Upper lobe of left lung (tissue), 6 donors: ENCODE results near the gene SMIM10. TPM values are rescaled to one million over a fixed set of nuclear protein-coding genes. Genes with fewer than 3 reads are reported as not detected.
"Not testable (repeated sequence)": the region's sequence is repeated elsewhere in the genome, so short reads cannot be mapped to it uniquely, and the experiment has no call there.

ENCODE experiments used
- ATAC-seq, 2 donors: fragments of 200-7000 bp; cut with Tn5 transposase; one replicate each; pipeline ENCODE4 v1.9.1; 2022; ENCODE audit warnings: mild to moderate bottlenecking in 2 of 2, moderate library complexity in 2 of 2; ENCODE audit not compliant: low FRiP score in 2 of 2
- DNase-seq, 2 donors: peaks; one replicate each; pipeline ENCODE4 v3.0.0-alpha.2; 2019 to 2020
- H3K27ac ChIP-seq, 4 donors: fragments of 200-600 bp; sonication (generic); one replicate each; pipeline ENCODE4 v1.5.1; 2016 to 2019
- H3K27me3 ChIP-seq, 4 donors: fragments of 200-600 bp; sonication (generic); one replicate each; pipeline ENCODE4 v1.5.1; 2017 to 2019
- H3K36me3 ChIP-seq, 4 donors: fragments of 200-600 bp; sonication (generic); one replicate each; pipeline ENCODE4 v1.5.1; 2016 to 2019
- H3K4me1 ChIP-seq, 4 donors: fragments of 200-600 bp; sonication (generic); one replicate each; pipeline ENCODE4 v1.5.1; 2018 to 2019
- H3K4me3 ChIP-seq, 4 donors: fragments of 200-600 bp; sonication (generic); one replicate each; pipeline ENCODE4 v1.5.1; 2017 to 2019; ENCODE audit warnings: mild to moderate bottlenecking in 2 of 4, moderate library complexity in 1 of 4
- H3K9me3 ChIP-seq, 4 donors: fragments of 200-600 bp; sonication (generic); one replicate each; pipeline ENCODE4 v1.5.1; 2018 to 2019
- EP300 ChIP-seq, 4 donors: sonication (generic); formaldehyde crosslinking; IDR thresholded peaks; one replicate each; pipeline ENCODE4 v1.5.1; 2017; ENCODE audit warnings: antibody characterized with exemption in 4 of 4, control low read depth in 2 of 4
- POLR2A ChIP-seq, 4 donors: fragments of 450-650 bp; IDR thresholded peaks; one replicate each; pipeline ENCODE4 v1.5.1; 2016 to 2017; ENCODE audit warnings: antibody characterized with exemption in 4 of 4, mild to moderate bottlenecking in 2 of 4
- POLR2AphosphoS5 ChIP-seq, 2 donors: sonication (generic); formaldehyde crosslinking; IDR thresholded peaks; one replicate each; pipeline ENCODE4 v1.5.1; 2017; ENCODE audit warnings: antibody characterized with exemption in 2 of 2
- WGBS, 2 donors: methylation state at CpG; one replicate each; pipeline ENCODE4 v1.1.5; 2017 to 2018; 5-methylcytosine and 5-hydroxymethylcytosine counted together
- total RNA-seq, 6 donors: library from RNA; depleted of rRNA in 4 of 6; stranded (reverse); fragments of >200 nt in 4 of 6; gene quantifications; one replicate each; pipeline versions ENCODE4 v1.1.0 to v1.2.1, GENCODE V29; 2016 to 2021
- TF ChIP-seq, protein P1 (sequence below), 6 experiments: fragments of 450-650 bp in 4 of 6; fragments of 200-600 bp in 2 of 6; sonication (generic) in 2 of 6; IDR thresholded peaks; one replicate each; pipeline ENCODE4 v1.5.1; 2016 to 2019; ENCODE audit warnings: antibody characterized with exemption in 6 of 6
- donor health status: DM: no; HTN: no; CAD: no; lungs with moderate emphysema.
- donor health status: DM: no; HTN: yes; CAD: no; lungs with severe emphysema.

Gene SMIM10
- total RNA-seq, 6 donors from 2014 or later, result 0.44 to 5.6 (median 2.3) TPM; not detected in 1

DNA sequence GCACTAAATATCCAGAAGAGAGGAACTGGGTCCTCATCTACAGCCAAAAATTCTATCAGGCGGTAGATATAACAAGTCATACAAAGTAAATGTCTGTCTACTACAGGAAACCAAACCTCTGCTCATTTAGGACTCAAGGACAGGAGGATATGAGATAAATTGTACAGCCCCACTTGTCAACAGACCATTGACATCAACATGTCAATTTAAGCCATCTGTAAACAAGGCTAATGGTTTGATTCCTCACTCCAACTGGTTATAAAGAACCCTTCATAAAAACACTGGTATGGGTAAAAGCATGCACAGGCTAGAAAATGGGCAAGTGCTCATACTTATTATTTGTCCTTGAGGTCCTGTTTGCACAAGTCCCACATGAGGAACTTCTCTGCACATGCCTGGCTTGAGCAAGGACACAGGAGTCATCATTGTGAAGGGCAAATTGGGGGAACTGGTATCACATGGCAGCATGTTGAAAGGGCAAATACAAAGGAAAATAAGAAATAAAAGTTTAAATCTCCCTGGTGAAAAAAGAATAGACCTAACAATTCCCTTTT is 18.3 kb downstream of the SMIM10 start:
- 78 to 83% methylated on average over 1 of the region's 1 CpG for WGBS, 2 donors
- DNase-seq (no peak), ATAC-seq (no peak)
- Histone ChIP-seq H3K4me1 (no peaks in the 10 kb centered on the region), H3K36me3 (no peaks in the 10 kb centered on the region), H3K27ac (no peak overlapping the region), H3K27me3 (no peaks in the 10 kb centered on the region), H3K4me3 (no peak overlapping the region), H3K9me3 (no peaks in the 10 kb centered on the region)
- TF ChIP-seq POLR2A (IDR thresholded peaks at IDR 0.05), result no peak
- TF ChIP-seq, protein P1, sequence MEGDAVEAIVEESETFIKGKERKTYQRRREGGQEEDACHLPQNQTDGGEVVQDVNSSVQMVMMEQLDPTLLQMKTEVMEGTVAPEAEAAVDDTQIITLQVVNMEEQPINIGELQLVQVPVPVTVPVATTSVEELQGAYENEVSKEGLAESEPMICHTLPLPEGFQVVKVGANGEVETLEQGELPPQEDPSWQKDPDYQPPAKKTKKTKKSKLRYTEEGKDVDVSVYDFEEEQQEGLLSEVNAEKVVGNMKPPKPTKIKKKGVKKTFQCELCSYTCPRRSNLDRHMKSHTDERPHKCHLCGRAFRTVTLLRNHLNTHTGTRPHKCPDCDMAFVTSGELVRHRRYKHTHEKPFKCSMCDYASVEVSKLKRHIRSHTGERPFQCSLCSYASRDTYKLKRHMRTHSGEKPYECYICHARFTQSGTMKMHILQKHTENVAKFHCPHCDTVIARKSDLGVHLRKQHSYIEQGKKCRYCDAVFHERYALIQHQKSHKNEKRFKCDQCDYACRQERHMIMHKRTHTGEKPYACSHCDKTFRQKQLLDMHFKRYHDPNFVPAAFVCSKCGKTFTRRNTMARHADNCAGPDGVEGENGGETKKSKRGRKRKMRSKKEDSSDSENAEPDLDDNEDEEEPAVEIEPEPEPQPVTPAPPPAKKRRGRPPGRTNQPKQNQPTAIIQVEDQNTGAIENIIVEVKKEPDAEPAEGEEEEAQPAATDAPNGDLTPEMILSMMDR (IDR thresholded peaks at IDR 0.05), result no peak
- no peak for TF ChIP-seq EP300 (IDR thresholded peaks at IDR 0.05)
- TF ChIP-seq POLR2AphosphoS5 (IDR thresholded peaks at IDR 0.05), result no peak

- Histone ChIP-seq H3K4me3 (no peak overlapping the region), H3K36me3 (no peaks in the 10 kb centered on the region), H3K9me3 (no peaks in the 10 kb centered on the region), H3K27me3 (no peaks in the 10 kb centered on the region), H3K27ac (no peak overlapping the region), H3K4me1 (no peaks in the 10 kb centered on the region)
- ATAC-seq (no peak), DNase-seq (no peak)
- WGBS, 2 donors, result 55 to 60% methylated on average over 4 of the region's 4 CpGs
- TF ChIP-seq EP300 (IDR thresholded peaks at IDR 0.05) (no peak), POLR2A (IDR thresholded peaks at IDR 0.05) (no peak), POLR2AphosphoS5 (IDR thresholded peaks at IDR 0.05) (no peak)
- TF ChIP-seq, protein P1 (IDR thresholded peaks at IDR 0.05), result no peak
Observed at GRCh38 chrX:135009838-135010237, 19.0 kb downstream of the SMIM10 start.

GRCh38 chrX:135010921-135011320 is 20.1 kb downstream of the SMIM10 start:
- ATAC-seq (no peak), DNase-seq (no peak)
- Histone ChIP-seq H3K9me3 (no peaks in the 10 kb centered on the region), H3K4me1 (no peaks in the 10 kb centered on the region), H3K36me3 (no peaks in the 10 kb centered on the region), H3K27me3 (no peaks in the 10 kb centered on the region), H3K27ac (no peak overlapping the region), H3K4me3 (no peak overlapping the region)
- WGBS, 2 donors, result 87 to 97% methylated on average over 2 to 4 of the region's 4 CpGs
- TF ChIP-seq EP300 (IDR thresholded peaks at IDR 0.05), result no peak
- no peak for TF ChIP-seq POLR2AphosphoS5 (IDR thresholded peaks at IDR 0.05)
- no peak for TF ChIP-seq POLR2A (IDR thresholded peaks at IDR 0.05)
- TF ChIP-seq, protein P1 (IDR thresholded peaks at IDR 0.05), result no peak

DNA sequence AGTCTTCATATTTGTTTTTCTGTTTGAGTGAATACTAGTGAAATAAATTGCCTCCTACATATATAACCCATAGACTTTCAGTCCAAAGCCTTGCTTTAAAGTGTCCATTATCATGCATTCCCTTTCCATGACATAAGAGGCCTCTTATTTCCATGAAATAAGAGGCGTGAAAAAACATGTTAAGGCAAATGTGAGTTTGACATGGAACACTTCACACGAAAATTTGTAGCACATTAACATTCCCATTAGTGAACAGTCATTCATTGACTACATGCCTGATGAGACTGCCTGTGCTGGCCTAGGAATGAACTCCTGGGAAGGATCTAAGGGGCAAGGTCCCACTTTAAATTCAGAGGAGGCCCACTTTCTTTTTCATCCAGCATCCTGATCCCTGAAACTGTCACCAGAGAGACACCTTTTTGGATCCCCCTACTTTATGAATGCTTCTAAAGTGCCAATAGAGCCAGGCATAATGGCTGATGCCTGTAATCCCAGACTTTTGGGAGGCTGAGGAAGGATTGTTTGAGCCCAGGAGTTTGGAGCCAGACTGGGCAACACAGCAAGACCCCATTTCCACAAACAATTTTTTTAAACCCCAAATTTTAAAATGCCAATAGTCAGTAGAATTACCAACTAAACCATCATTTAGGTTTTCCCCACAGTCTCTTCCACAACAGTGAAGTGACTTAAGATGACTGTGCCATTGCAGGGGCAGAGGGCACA is 24.9 kb downstream of the SMIM10 start:
- WGBS, 2 donors, result 58 to 74% methylated on average over 2 of the region's 2 CpGs
- Histone ChIP-seq H3K27ac (no peak overlapping the region), H3K4me3 (no peak overlapping the region), H3K4me1 (no peaks in the 10 kb centered on the region), H3K36me3 (no peaks in the 10 kb centered on the region), H3K27me3 (no peaks in the 10 kb centered on the region), H3K9me3 (no peaks in the 10 kb centered on the region)
- no peak for TF ChIP-seq POLR2AphosphoS5 (IDR thresholded peaks at IDR 0.05)
- TF ChIP-seq, protein P1 (IDR thresholded peaks at IDR 0.05), result no peak
- TF ChIP-seq POLR2A (IDR thresholded peaks at IDR 0.05), result no peak
- no peak for TF ChIP-seq EP300 (IDR thresholded peaks at IDR 0.05)
- no peak for DNase-seq
- ATAC-seq, result no peak

DNA sequence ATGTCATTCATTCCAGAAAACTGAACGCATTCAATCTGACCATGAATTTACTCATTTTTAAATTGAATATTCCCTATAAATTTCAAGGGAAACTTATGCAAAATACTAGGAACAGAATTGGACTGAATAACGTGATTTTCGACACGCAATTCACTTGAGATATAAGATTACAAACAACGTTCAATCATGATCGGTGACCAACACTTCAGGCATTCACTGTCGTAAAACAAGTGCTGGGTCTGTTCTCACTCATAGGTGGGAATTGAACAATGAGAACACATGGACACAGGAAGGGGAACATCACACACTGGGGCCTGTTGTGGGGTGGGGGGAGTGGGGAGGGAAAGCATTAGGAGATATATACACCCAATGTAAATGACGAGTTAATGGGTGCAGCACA is 29.1 kb downstream of the SMIM10 start:
- not testable (repeated sequence) for H3K4me1 ChIP-seq, H3K36me3 ChIP-seq, H3K27ac ChIP-seq, H3K27me3 ChIP-seq, DNase-seq, H3K9me3 ChIP-seq, H3K4me3 ChIP-seq, ATAC-seq
- 76 to 97% methylated on average over 8 of the region's 8 CpGs for WGBS, 2 donors

- H3K4me3 ChIP-seq, H3K4me1 ChIP-seq, ATAC-seq, H3K27ac ChIP-seq, H3K36me3 ChIP-seq, DNase-seq, H3K27me3 ChIP-seq, H3K9me3 ChIP-seq: not testable (repeated sequence)
- 83 to 100% methylated on average over 1 to 6 of the region's 6 CpGs for WGBS, 2 donors
Observed at GRCh38 chrX:135023791-135024190, 33.0 kb downstream of the SMIM10 start.
